GM12873 (cell line): Measurements from ENCODE around the gene STARD4.

Source experiments
- CTCF ChIP-seq: IDR thresholded peaks from 2 replicates; pipeline ENCODE4 v1.5.1; 2012; ENCODE audit warnings: low read depth, mild to moderate bottlenecking, moderate library complexity, low read length, control low read depth; ENCODE audit not compliant: insufficient read depth; ENCODE audit errors: missing control alignments

The STARD4 gene

DNA sequence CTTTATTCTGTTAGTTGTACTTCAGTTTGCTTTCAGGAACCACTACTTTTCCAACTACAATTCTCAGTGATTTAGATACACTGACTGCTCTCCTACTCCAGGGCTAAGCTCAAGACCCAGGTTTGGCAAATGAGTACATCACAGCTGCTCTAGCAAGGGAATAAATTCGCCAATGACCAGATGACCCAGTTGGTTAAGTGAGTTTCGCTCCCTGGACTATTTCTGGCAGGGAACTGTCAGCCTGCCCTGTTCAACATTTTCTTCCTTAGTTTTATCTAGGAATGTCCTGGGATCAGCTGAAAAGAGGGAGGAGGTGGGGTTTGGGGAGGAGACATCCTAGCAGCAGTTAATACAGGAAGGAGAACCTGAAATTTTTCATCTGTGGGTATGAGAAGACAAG lies 6.4 kb upstream of the STARD4 start:
- TF ChIP-seq CTCF, result no peak

DNA sequence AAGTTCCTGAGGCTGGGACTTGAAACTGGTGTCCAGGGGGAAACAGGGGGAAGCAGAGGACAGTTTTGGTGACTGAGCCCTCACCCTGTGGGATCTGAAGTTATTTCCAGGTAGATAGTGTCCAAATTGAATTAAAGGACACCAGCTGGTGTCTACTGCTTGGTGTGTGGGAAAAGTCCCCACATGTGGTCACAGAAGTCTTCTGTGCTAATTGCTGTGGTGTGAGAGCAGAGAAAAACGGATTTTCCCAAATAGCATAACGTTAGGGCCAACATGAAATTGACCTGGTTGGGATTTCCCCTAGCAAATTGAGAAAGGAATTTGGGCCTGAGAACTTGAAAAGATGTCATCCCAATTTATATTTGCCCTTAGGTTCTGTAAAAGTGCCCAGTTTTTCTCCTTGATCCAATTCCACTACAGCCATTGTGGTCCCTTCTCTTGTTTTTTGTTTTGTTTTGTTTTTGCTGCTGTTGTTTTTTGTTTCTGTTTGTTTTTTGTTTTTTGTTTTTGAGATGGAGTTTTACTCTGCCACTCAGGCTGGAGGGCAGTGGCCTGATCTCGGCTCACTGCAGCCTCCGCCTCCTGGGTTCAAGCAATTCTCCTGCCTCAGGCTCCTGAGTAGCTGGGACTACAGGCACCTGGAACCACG lies 5.6 kb upstream of the STARD4 start:
- TF ChIP-seq CTCF, result no peak

DNA sequence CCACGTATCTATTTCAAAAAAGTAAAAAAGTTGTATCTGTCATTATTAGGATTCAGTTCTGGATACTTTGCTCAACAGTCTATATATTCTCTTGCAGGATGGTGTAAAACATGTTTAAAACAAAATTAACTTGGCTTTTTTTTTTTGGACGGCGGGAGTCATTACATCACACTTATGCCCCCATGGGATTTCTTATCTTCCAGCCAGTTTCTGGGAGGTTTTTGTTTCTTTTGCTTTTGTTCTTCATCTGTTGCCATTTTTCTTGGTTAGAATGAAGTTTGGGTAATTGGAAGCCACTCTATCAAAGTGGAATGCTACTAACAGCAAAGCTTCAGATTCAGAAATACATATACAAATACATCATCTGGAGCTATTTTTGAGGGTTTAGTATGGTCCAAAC lies 1.8 kb upstream of the STARD4 start:
- TF ChIP-seq CTCF, result no peak

- TF ChIP-seq CTCF, result no peak
These were observed 791 bp upstream of the STARD4 start for GRCh38 chr5:111513131-111513520.

DNA sequence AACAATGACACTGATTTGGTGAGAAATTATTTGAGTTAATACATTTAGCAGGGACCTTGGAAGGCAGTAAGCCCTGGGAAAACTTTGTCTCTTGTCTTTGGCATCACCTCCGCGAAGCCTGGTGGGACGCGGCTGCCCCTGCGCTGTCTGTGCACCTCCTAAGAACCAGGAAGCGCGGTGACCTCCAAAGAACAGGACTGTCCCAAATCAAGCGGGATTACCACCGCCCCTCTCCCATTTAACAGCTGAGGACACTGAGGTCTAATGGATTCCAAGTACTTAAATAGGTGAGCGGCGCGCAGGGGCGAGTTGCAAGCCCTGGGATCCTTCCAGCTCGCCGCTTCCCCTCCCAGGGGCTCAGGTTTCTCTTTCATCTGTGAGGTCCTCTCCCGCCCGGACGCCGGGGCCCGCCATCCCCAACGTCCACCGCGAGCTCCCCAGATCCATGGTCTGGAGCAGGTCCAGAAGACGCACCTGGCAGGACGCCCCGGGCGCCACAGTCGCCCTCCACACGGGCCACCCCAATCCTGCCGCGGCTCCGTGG lies 432 bp downstream of the STARD4 start:
- no peak for TF ChIP-seq CTCF

DNA sequence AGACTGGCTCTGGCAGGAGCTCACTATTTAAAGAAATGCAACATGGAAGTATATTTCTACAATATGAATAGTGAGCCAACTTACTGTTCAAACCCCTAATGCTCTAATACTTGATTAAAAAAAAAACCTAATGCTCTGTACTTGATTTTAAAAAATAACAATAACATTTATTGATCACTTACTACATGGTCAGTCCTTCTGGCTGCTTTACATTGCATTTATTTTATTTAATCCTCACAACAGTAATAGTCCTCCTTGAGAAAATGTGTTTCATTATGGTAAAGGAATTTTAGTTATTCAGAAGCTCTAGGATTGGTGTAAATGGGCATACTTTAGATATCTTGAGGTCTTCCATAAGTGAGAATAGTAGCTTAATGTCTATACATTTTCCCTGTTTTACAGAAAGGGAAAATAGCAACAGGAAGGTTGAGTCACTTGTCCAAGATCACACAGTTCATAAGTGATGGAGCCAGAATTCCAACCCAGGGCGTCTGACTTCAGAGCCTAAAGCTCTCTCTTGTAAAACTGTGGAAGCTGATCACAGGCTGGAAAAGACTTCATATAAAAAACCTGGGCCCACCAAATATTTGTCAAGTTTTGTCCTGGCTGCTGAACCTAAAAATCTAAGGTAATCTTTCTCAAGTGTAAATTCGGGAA lies 1.0 kb downstream of the STARD4 start:
- no peak for TF ChIP-seq CTCF

DNA sequence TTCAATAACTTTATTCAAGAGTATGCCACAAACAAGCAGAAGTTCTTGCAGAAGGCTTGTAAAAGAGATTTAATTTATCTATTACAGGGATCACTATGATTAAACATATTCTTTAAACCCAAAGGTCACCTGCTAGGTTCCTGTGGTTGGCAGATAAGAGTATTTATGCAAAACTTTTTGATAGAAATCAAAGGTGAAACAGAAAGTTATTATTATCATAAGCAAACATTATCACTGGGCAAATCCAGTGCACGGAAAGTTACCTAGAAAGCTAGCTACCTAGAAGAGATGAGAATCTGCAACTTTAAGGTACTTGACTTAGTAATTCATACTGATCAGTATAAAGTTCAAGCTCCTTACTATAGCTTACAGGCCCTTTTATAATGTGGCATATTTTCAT lies 3.2 kb downstream of the STARD4 start:
- TF ChIP-seq CTCF, result no peak
